HepG2 (cell line): ENCODE results near the gene GOT2. TPM values are rescaled to one million over a fixed set of nuclear protein-coding genes. Genes with fewer than 3 reads are reported as not detected.
"Not testable (repeated sequence)": the region's sequence is repeated elsewhere in the genome, so short reads cannot be mapped to it uniquely, and the experiment has no call there.

Source experiments
- ATAC-seq: fragments of 200-7000 bp; cut with Tn5 transposase; 3 replicates; pipeline ENCODE4 v1.9.1; 2020; ENCODE audit warnings: mild to moderate bottlenecking, moderate library complexity
- BruUV-seq: library from RNA; stranded (reverse); fragments of 400-500 nt; replicated peaks from 2 replicates; lab custom pipeline; 2021; lab: Mats Ljungman, UMichigan
- CTCF ChIA-PET: fragments of 300-600 bp; formaldehyde crosslinking; extraction: SDS; loops from one replicate; lab custom pipeline; 2021; ENCODE audit warnings: low total read pairs, inconsistent platforms, low intra/inter-chr PET ratio; lab: Yijun Ruan, JAX
- POLR2A ChIA-PET: fragments of 350-600 bp; sonication (Branson Sonifier 250); formaldehyde crosslinking; loops from one replicate; lab custom pipeline; 2020; ENCODE audit warnings: antibody characterized with exemption, inconsistent platforms; lab: Yijun Ruan, JAX
- DNase-seq: peaks from one replicate; pipeline ENCODE4 v3.0.0-alpha.2; 2015; ENCODE audit warnings: low spot score
- FAIRE-seq: peaks from 3 replicates; lab custom pipeline; 2011; peaks lifted over from hg19 to GRCh38; lab: Jason Lieb, UNC
- H2AFZ ChIP-seq: one replicate; pipeline ENCODE4 v1.6.1; 2011; ENCODE audit warnings: low read length, inconsistent platforms
- H3K27ac ChIP-seq: fragments of 300-600 bp; 3 replicates; pipeline ENCODE4 v1.8.0; 2011; ENCODE audit warnings: mixed run types, mild to moderate bottlenecking, mixed read lengths, low read length, inconsistent platforms; ENCODE audit not compliant: insufficient read depth; ENCODE audit errors: extremely low read length
- H3K27me3 ChIP-seq, 2 experiments: fragments of 200-600 bp in 1 of 2; 2 replicates in 1 of 2; 3 replicates in 1 of 2; pipeline versions ENCODE4 v1.6.0 to v1.8.0; 2011; ENCODE audit warnings: low read length in 2 of 2, mild to moderate bottlenecking in 2 of 2, moderate library complexity in 2 of 2, inconsistent platforms in 1 of 2; ENCODE audit not compliant: insufficient read depth in 2 of 2, control insufficient read depth in 1 of 2
- H3K36me3 ChIP-seq, 2 experiments: fragments of 200-600 bp in 1 of 2; replicated peaks in 1 of 2; 2 replicates in 1 of 2; 3 replicates in 1 of 2; pipeline versions ENCODE4 v1.5.1 to v1.8.0; 2011; ENCODE audit warnings: low read length in 2 of 2, inconsistent platforms in 1 of 2; ENCODE audit not compliant: insufficient read depth in 2 of 2, control insufficient read depth in 1 of 2
- H3K4me1 ChIP-seq: 2 replicates; pipeline ENCODE4 v1.5.1; 2012; ENCODE audit warnings: low read length, inconsistent platforms; ENCODE audit not compliant: insufficient read depth
- H3K4me2 ChIP-seq: 2 replicates; pipeline ENCODE4 v1.6.0; 2011; ENCODE audit warnings: low read depth, low read length, inconsistent platforms
- H3K4me3 ChIP-seq, 3 experiments: fragments of 200-600 bp in 1 of 3; sonication (generic), shearing (Covaris generic) in 1 of 3; replicated peaks in 1 of 3; 2 replicates each; pipeline ENCODE4 v1.5.1; 2011 to 2016; ENCODE audit warnings: low read length in 3 of 3, inconsistent platforms in 2 of 3, low read depth in 2 of 3, mild to moderate bottlenecking in 2 of 3, control low read depth in 1 of 3, mixed read lengths in 1 of 3; ENCODE audit not compliant: insufficient read depth in 1 of 3
- H3K79me2 ChIP-seq: one replicate; pipeline ENCODE4 v1.6.1; 2011; ENCODE audit warnings: low read length, inconsistent platforms; ENCODE audit not compliant: insufficient read depth
- H3K9ac ChIP-seq: 2 replicates; pipeline ENCODE4 v1.6.0; 2011; ENCODE audit warnings: mild to moderate bottlenecking, low read depth, low read length, inconsistent platforms; ENCODE audit not compliant: insufficient read depth
- H3K9me3 ChIP-seq: 2 replicates; pipeline ENCODE4 v1.5.1; 2012; ENCODE audit warnings: mild to moderate bottlenecking, low read length
- H4K20me1 ChIP-seq: 2 replicates; pipeline ENCODE4 v1.6.0; 2011; ENCODE audit warnings: inconsistent platforms, mild to moderate bottlenecking, low read length, moderate library complexity; ENCODE audit not compliant: insufficient read depth
- ATF2 ChIP-seq: sonication (generic); formaldehyde crosslinking; IDR thresholded peaks from 2 replicates; pipeline ENCODE4 v1.4.0; 2020; ENCODE audit warnings: missing genetic modification reagents
- GLI4 ChIP-seq: sonication (generic); formaldehyde crosslinking; IDR thresholded peaks from 2 replicates; pipeline ENCODE4 v1.5.1; 2020; ENCODE audit warnings: missing genetic modification reagents, mild to moderate bottlenecking, moderate library complexity, borderline replicate concordance
- GZF1 ChIP-seq: sonication (generic); formaldehyde crosslinking; IDR thresholded peaks from 2 replicates; pipeline ENCODE4 v1.5.1; 2020; ENCODE audit warnings: mild to moderate bottlenecking, missing genetic modification reagents
- IRF9 ChIP-seq: sonication (generic); formaldehyde crosslinking; IDR thresholded peaks from 2 replicates; pipeline ENCODE4 v1.8.0; 2022; ENCODE audit warnings: missing genetic modification reagents, mild to moderate bottlenecking, borderline replicate concordance
- MTF2 ChIP-seq: sonication (generic); formaldehyde crosslinking; IDR thresholded peaks from 2 replicates; pipeline ENCODE4 v1.5.0; 2020; ENCODE audit warnings: missing genetic modification reagents, borderline replicate concordance
- RBFOX2 ChIP-seq: fragments of 200-400 bp; formaldehyde crosslinking; IDR thresholded peaks from 2 replicates; pipeline ENCODE4 v1.6.1; 2017; ENCODE audit warnings: low read depth, mild to moderate bottlenecking, low read length
- ZEB1 ChIP-seq: IDR thresholded peaks from 2 replicates; pipeline ENCODE4 v1.6.1; 2012; ENCODE audit warnings: mild to moderate bottlenecking, low read depth, inconsistent platforms; ENCODE audit not compliant: insufficient replicate concordance
- ZNF124 ChIP-seq: sonication (generic); formaldehyde crosslinking; IDR thresholded peaks from 2 replicates; pipeline ENCODE4 v1.4.0; 2020; ENCODE audit warnings: missing genetic modification reagents
- ZNF550 ChIP-seq: sonication (generic); formaldehyde crosslinking; IDR thresholded peaks from 2 replicates; pipeline ENCODE4 v1.4.0; 2020; ENCODE audit warnings: mild to moderate bottlenecking, missing genetic modification reagents, borderline replicate concordance
- ZNF772 ChIP-seq: sonication (generic); formaldehyde crosslinking; IDR thresholded peaks from 2 replicates; pipeline ENCODE4 v1.5.0; 2020; ENCODE audit warnings: mild to moderate bottlenecking, missing genetic modification reagents
- ZNF776 ChIP-seq: sonication (generic); formaldehyde crosslinking; IDR thresholded peaks from 2 replicates; pipeline ENCODE4 v1.4.0; 2020; ENCODE audit warnings: mild to moderate bottlenecking, missing genetic modification reagents
- WGBS: methylation state at CpG from one replicate; pipeline ENCODE4 v1.1.6; 2017; ENCODE audit warnings: low lambda C conversion rate; 5-methylcytosine and 5-hydroxymethylcytosine counted together
- in situ Hi-C: cut with HindIII; loops from 2 replicates; pipeline ENCODE4 v1.10.0; 2017; ENCODE audit warnings: low pct_unique_long_range_greater_than_20kb; ENCODE audit not compliant: extremely low pct_ligation_motif_present
- intact Hi-C: fragments of 100-400 bp; cut with micrococcal nuclease; formaldehyde crosslinking; loops from one replicate; pipeline ENCODE4 v1.10.0; 2022; ENCODE audit not compliant: unreplicated experiment
- polyA plus RNA-seq, 8 experiments: library from polyadenylated mRNA; depleted of rRNA in 3 of 8; stranded (reverse) in 7 of 8; unstranded in 1 of 8; fragments of >200 nt; fragmentation: Illumina TruSeq in 4 of 8; extraction: Trizol in 4 of 8; gene quantifications; 2 replicates each; pipeline versions ENCODE4 v1.2.1 to v1.2.3, GENCODE V29; 2011 to 2016; ENCODE audit warnings: low read depth in 4 of 8, missing spikeins in 1 of 8, mixed read lengths in 1 of 8; ENCODE audit not compliant: insufficient read depth in 1 of 8
- total RNA-seq, 5 experiments: library from RNA; depleted of rRNA; stranded (reverse); fragments of >200 nt; fragmentation: Illumina TruSeq; extraction: Trizol; gene quantifications; 2 replicates each; pipeline ENCODE4 v1.2.3, GENCODE V29; 2016; ENCODE audit warnings: low read depth in 1 of 5
- TF ChIP-seq, protein P1 (sequence below): sonication (generic); formaldehyde crosslinking; IDR thresholded peaks from 2 replicates; pipeline ENCODE4 v1.4.0; 2020; ENCODE audit warnings: missing genetic modification reagents; ENCODE audit errors: not compliant biosample characterization
- TF ChIP-seq, protein P2 (sequence below): IDR thresholded peaks from 2 replicates; pipeline ENCODE4 v1.6.1; 2016; ENCODE audit warnings: mild to moderate bottlenecking

The GOT2 gene
- total and polyA plus RNA-seq, 2 of the 13 experiments (the other 11 are each of a cell fraction or from before 2014, with no cell fraction given), result 32.6 to 121 TPM

DNA sequence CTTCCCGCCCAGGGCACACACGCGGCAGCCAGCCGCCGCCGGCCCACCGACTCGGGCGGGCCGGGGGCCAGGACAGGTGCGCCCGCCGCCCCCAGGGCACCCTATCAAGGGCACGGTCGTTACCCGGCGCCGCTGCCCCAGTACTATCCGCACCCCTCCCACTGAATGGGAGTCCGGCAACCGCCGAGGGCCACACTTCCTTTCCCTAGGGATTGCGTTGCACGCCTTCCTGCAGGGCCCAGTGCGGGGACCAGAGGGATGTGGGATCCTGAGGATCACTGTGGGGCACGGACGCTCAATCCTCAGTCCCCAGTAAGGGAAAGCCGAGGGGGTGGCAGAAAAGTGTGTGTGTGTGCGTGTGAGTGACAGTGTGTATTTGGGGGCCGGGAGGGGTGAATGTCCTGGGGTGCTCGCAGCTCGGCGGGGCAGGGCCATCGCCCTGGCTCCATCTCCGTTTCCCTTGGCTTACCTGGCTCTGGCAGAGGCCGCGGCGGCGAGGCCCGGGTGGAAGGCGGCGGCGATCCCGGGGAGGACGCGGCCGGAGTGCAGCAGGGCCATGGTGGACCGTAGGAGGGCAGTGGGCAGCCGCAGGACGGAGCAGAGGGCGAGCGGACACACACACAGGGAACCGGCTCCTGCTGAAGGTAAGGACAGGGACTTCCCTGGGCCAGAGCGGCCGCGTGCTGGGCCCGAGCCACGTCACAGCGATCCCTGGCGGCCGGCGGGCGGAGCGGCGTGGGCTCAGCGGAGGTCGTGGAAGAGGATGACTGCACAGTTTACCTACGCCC is at the start of gene GOT2 (continued):
- TF ChIP-seq, protein P1, sequence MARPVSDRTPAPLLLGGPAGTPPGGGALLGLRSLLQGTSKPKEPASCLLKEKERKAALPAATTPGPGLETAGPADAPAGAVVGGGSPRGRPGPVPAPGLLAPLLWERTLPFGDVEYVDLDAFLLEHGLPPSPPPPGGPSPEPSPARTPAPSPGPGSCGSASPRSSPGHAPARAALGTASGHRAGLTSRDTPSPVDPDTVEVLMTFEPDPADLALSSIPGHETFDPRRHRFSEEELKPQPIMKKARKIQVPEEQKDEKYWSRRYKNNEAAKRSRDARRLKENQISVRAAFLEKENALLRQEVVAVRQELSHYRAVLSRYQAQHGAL (CRISPR knock-in tag), result peak; percentile 62
- TF ChIP-seq GZF1 (CRISPR knock-in tag) (peak; percentile 87), ZNF124 (CRISPR knock-in tag) (peak; percentile 74; the same call in 1 of the 2 replicates), ZNF776 (CRISPR knock-in tag) (peak; percentile 78; the same call in 1 of the 2 replicates), RBFOX2 (peak; percentile 97), ATF2 (CRISPR knock-in tag) (peak; percentile 80; the same call in 1 of the 2 replicates), GLI4 (CRISPR knock-in tag) (0 out of 2 replicates have a peak, but pooled peaks have one; percentile 81), ZNF550 (CRISPR knock-in tag) (no peak; the same call in none of the 2 replicates), IRF9 (peak; percentile 94), MTF2 (peak; percentile 67; the same call in 1 of the 2 replicates), ZNF772 (peak; percentile 47), ZEB1 (no peak)
- TF ChIP-seq, protein P2, sequence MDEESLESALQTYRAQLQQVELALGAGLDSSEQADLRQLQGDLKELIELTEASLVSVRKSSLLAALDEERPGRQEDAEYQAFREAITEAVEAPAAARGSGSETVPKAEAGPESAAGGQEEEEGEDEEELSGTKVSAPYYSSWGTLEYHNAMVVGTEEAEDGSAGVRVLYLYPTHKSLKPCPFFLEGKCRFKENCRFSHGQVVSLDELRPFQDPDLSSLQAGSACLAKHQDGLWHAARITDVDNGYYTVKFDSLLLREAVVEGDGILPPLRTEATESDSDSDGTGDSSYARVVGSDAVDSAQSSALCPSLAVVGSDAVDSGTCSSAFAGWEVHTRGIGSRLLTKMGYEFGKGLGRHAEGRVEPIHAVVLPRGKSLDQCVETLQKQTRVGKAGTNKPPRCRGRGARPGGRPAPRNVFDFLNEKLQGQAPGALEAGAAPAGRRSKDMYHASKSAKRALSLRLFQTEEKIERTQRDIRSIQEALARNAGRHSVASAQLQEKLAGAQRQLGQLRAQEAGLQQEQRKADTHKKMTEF, result peak; percentile 97

GRCh38 chr16:58779291-58779690 is 45.2 kb upstream of the GOT2 start:
- H3K79me2 ChIP-seq, in situ Hi-C loops, FAIRE-seq, H3K9me3 ChIP-seq, H3K36me3 ChIP-seq, CTCF ChIA-PET, H3K4me2 ChIP-seq, H3K4me3 ChIP-seq, H2AFZ ChIP-seq, H3K27ac ChIP-seq, ATAC-seq, DNase-seq, POLR2A ChIA-PET, H3K4me1 ChIP-seq, intact Hi-C loops, BruUV-seq, H3K27me3 ChIP-seq, H4K20me1 ChIP-seq, H3K9ac ChIP-seq: not testable (repeated sequence)
- 8% methylated on average over 1 of the region's 1 CpG for WGBS
